Measurements from ENCODE around the gene NINL. TPM values are rescaled to one million over a fixed set of nuclear protein-coding genes. Genes with fewer than 3 reads are reported as not detected.

The NINL gene
- total RNA-seq, 1 experiment from 2014 or later: 31.5 TPM

GRCh38 chr20:25421102-25421501 lies 164.2 kb downstream of the NINL start:
- no peak overlapping the region for H3K4me3 ChIP-seq (ENCODE audit: low read depth, low read length, poor library complexity, severe bottlenecking)
- no peak for TF ChIP-seq CTCF (conservative IDR thresholded peaks at IDR 0.05; ENCODE audit: low read depth, low read length)
- no peak for TF ChIP-seq EZH2 (IDR thresholded peaks at IDR 0.05; ENCODE audit: borderline replicate concordance, low read depth, low read length, poor library complexity, severe bottlenecking)
- H3K27ac ChIP-seq (ENCODE audit: low read depth, low read length, poor library complexity, severe bottlenecking): no peak overlapping the region
- BruUV-seq (replicated peaks): no TSS peak
- intact Hi-C loops (cut with micrococcal nuclease; ENCODE audit: unreplicated experiment): no loop called here
- no peaks in the 10 kb centered on the region for H3K9me3 ChIP-seq (ENCODE audit: low read depth, low read length, poor library complexity, severe bottlenecking)
- H3K4me1 ChIP-seq (ENCODE audit: insufficient read depth, low read length, poor library complexity, severe bottlenecking): no peaks in the 10 kb centered on the region
- CTCF ChIA-PET: no interaction called here
- POLR2A ChIA-PET (ENCODE audit: low non-redundant PET): no interaction called here
- no peak for DNase-seq (ENCODE audit: low spot score)
- peaks cover 68% of the 10 kb centered on the region for H3K36me3 ChIP-seq (ENCODE audit: insufficient read depth, low read length, poor library complexity, severe bottlenecking)
- no peaks in the 10 kb centered on the region for H3K27me3 ChIP-seq (replicated peaks; ENCODE audit: insufficient read depth, low read depth, low read length, poor library complexity)

DNA sequence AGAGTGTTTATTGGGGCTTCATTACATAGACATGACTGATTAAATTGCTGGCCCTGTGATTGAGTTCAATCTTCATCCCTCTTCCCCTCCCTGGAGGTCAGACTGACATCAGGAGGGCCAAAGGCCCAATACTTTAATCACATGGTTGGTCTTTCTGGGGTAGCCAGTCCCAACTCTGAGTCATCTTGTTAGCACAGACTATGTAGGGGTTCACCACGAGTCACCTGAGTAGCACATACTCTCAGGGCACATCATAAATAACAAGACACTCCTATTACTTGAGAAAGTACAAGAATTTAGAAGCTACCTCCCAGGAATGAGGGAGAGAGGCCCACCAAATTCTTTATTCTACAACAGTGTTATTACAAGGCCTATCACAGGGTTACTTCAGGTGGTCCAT lies 166.6 kb downstream of the NINL start:
- no peak for DNase-seq (ENCODE audit: low spot score)
- POLR2A ChIA-PET (ENCODE audit: low non-redundant PET): no interaction called here
- intact Hi-C loops (cut with micrococcal nuclease; ENCODE audit: unreplicated experiment): no loop called here
- CTCF ChIA-PET: no interaction called here
- Histone ChIP-seq H3K4me1 (ENCODE audit: insufficient read depth, low read length, poor library complexity, severe bottlenecking) (no peaks in the 10 kb centered on the region), H3K36me3 (ENCODE audit: insufficient read depth, low read length, poor library complexity, severe bottlenecking) (peaks cover 58% of the 10 kb centered on the region), H3K27me3 (replicated peaks; ENCODE audit: insufficient read depth, low read depth, low read length, poor library complexity) (no peaks in the 10 kb centered on the region), H3K4me3 (ENCODE audit: low read depth, low read length, poor library complexity, severe bottlenecking) (no peak overlapping the region), H3K27ac (ENCODE audit: low read depth, low read length, poor library complexity, severe bottlenecking) (no peak overlapping the region), H3K9me3 (ENCODE audit: low read depth, low read length, poor library complexity, severe bottlenecking) (no peaks in the 10 kb centered on the region)
- no TSS peak for BruUV-seq (replicated peaks)
- TF ChIP-seq CTCF (conservative IDR thresholded peaks at IDR 0.05; ENCODE audit: low read depth, low read length) (no peak), EZH2 (IDR thresholded peaks at IDR 0.05; ENCODE audit: borderline replicate concordance, low read depth, low read length, poor library complexity, severe bottlenecking) (no peak)

GRCh38 chr20:25408890-25409289 lies 176.4 kb downstream of the NINL start:
- intact Hi-C loops (cut with micrococcal nuclease; ENCODE audit: unreplicated experiment): no loop called here
- Histone ChIP-seq H3K36me3 (ENCODE audit: insufficient read depth, low read length, poor library complexity, severe bottlenecking) (peaks cover 11% of the 10 kb centered on the region), H3K9me3 (ENCODE audit: low read depth, low read length, poor library complexity, severe bottlenecking) (no peaks in the 10 kb centered on the region), H3K27ac (ENCODE audit: low read depth, low read length, poor library complexity, severe bottlenecking) (peak overlapping the region; percentile 91), H3K27me3 (replicated peaks; ENCODE audit: insufficient read depth, low read depth, low read length, poor library complexity) (no peaks in the 10 kb centered on the region), H3K4me1 (ENCODE audit: insufficient read depth, low read length, poor library complexity, severe bottlenecking) (peaks cover 8% of the 10 kb centered on the region), H3K4me3 (ENCODE audit: low read depth, low read length, poor library complexity, severe bottlenecking) (peak overlapping the region; percentile 81)
- ChIA-PET CTCF (interaction anchor here (1.0 kb wide), 1 partner anchor 10 kb away, joined by 3 read pairs; no protein-coding TSS in a partner anchor), POLR2A (ENCODE audit: low non-redundant PET) (interaction anchor here (0.6 kb wide), 1 partner anchor 316 kb away, joined by 4 read pairs; no protein-coding TSS in a partner anchor)
- no peak for DNase-seq (ENCODE audit: low spot score)
- TF ChIP-seq EZH2 (IDR thresholded peaks at IDR 0.05; ENCODE audit: borderline replicate concordance, low read depth, low read length, poor library complexity, severe bottlenecking): no peak
- TF ChIP-seq CTCF (conservative IDR thresholded peaks at IDR 0.05; ENCODE audit: low read depth, low read length): no peak
- no TSS peak for BruUV-seq (replicated peaks)

Data from A673 (cell line).